Suprapubic skin (tissue), 4 donors: ENCODE results near the gene THPO. TPM values are rescaled to one million over a fixed set of nuclear protein-coding genes. Genes with fewer than 3 reads are reported as not detected.
A peak's percentile ranks its signal among the peaks of the same experiment; 100 is the strongest.

Source experiments
- DNase-seq, 2 donors: peaks; one replicate each; pipeline ENCODE4 v3.0.0-alpha.2; 2019; ENCODE audit warnings: low spot score in 2 of 2
- H3K27ac ChIP-seq: fragments of 200-600 bp; sonication (generic); one replicate; pipeline ENCODE4 v1.5.1; 2019
- H3K27me3 ChIP-seq: fragments of 200-600 bp; sonication (generic); one replicate; pipeline ENCODE4 v1.5.1; 2019
- H3K36me3 ChIP-seq: fragments of 200-600 bp; sonication (generic); one replicate; pipeline ENCODE4 v1.5.1; 2019
- H3K4me1 ChIP-seq: fragments of 200-600 bp; sonication (generic); one replicate; pipeline ENCODE4 v1.5.1; 2019
- H3K4me3 ChIP-seq: fragments of 200-600 bp; sonication (generic); one replicate; pipeline ENCODE4 v1.5.1; 2019; ENCODE audit warnings: mild to moderate bottlenecking
- H3K9me3 ChIP-seq: fragments of 200-600 bp; sonication (generic); one replicate; pipeline ENCODE4 v1.5.1; 2019
- CTCF ChIP-seq, 2 donors: fragments of 200-600 bp in 1 of 2; fragments of 450-650 bp in 1 of 2; sonication (generic) in 1 of 2; IDR thresholded peaks; one replicate each; pipeline ENCODE4 v1.5.1; 2016 to 2019; ENCODE audit warnings: antibody characterized with exemption in 2 of 2, mild to moderate bottlenecking in 1 of 2, moderate library complexity in 1 of 2
- EP300 ChIP-seq: sonication (generic); formaldehyde crosslinking; IDR thresholded peaks from one replicate; pipeline ENCODE4 v1.6.1; 2017; ENCODE audit warnings: antibody characterized with exemption
- POLR2A ChIP-seq, 2 donors: fragments of 450-650 bp; IDR thresholded peaks; one replicate each; pipeline ENCODE4 v1.6.1; 2017; ENCODE audit warnings: antibody characterized with exemption in 2 of 2, mild to moderate bottlenecking in 2 of 2, moderate library complexity in 2 of 2
- POLR2AphosphoS5 ChIP-seq, 3 donors: sonication (generic); formaldehyde crosslinking; IDR thresholded peaks; one replicate each; pipeline ENCODE4 v1.6.1; 2017; ENCODE audit warnings: antibody characterized with exemption in 3 of 3
- WGBS: methylation state at CpG from one replicate; pipeline ENCODE4 v1.1.5; 2018; 5-methylcytosine and 5-hydroxymethylcytosine counted together
- total RNA-seq, 4 donors: library from RNA; depleted of rRNA; stranded (reverse); fragments of >200 nt; gene quantifications; one replicate each; pipeline ENCODE4 v1.1.0, GENCODE V29; 2016

Gene THPO
- total RNA-seq, 4 donors from 2014 or later = 0.93 TPM; not detected in 3

GRCh38 chr3:184322731-184323487, 55.1 kb downstream of the THPO start:
- Histone ChIP-seq H3K4me3 (no peak overlapping the region), H3K9me3 (no peaks in the 10 kb centered on the region), H3K27me3 (no peaks in the 10 kb centered on the region), H3K4me1 (peaks cover 46% of the 10 kb centered on the region), H3K27ac (peak overlapping the region; percentile 93), H3K36me3 (peaks cover 75% of the 10 kb centered on the region)
- TF ChIP-seq POLR2AphosphoS5 (IDR thresholded peaks at IDR 0.05) (no peak), CTCF (IDR thresholded peaks at IDR 0.05) (no peak), EP300 (no peak), POLR2A (IDR thresholded peaks at IDR 0.05) (no peak)
- no peak for DNase-seq
- 84% methylated on average over 20 of the region's 20 CpGs for WGBS

Other genes with a start within 250 kb of the THPO start
- 10 to 100 TPM; 34.6 to 70.9 (median 46.2) TPM for gene EIF2B5, start 242.8 kb downstream of the THPO start, total RNA-seq
- 10 to 100 TPM; 53.6 to 72.7 (median 56.1) TPM for gene DVL3, start 222.8 kb downstream of the THPO start, total RNA-seq
- gene AP2M1, start 203.4 kb downstream of the THPO start, total RNA-seq = 100 to 1,000 TPM; 112 to 137 (median 121) TPM
- gene ABCF3, start 192.0 kb downstream of the THPO start, total RNA-seq = 100 to 1,000 TPM in 1 of 4 donors, 10 to 100 TPM in 3; 44.8 to 121 (median 71.1) TPM
- under 1 TPM in 1 of 4 donors, not detected in 3; 0.24 TPM for gene VWA5B2, start 148.6 kb downstream of the THPO start, total RNA-seq
- 10 to 100 TPM; 36.6 to 63.0 (median 59.2) TPM for gene ALG3, start 129.2 kb downstream of the THPO start, total RNA-seq
- 10 to 100 TPM in 2 of 4 donors, 1 to 10 TPM in 2; 4.3 to 11.8 (median 10.0) TPM for gene EEF1AKMT4, start 128.5 kb downstream of the THPO start, total RNA-seq
- gene CAMK2N2, start 116.7 kb downstream of the THPO start, total RNA-seq = not detected
- not detected for gene ECE2, start 102.2 kb downstream of the THPO start, total RNA-seq
- gene PSMD2, start 79.0 kb downstream of the THPO start, total RNA-seq = 100 to 1,000 TPM; 118 to 221 (median 197) TPM
- 100 to 1,000 TPM; 382 to 463 (median 418) TPM for gene EIF4G1, start 63.6 kb downstream of the THPO start, total RNA-seq
- 10 to 100 TPM; 54.4 to 77.9 (median 65.3) TPM for gene FAM131A, start 40.6 kb downstream of the THPO start, total RNA-seq
- 1 to 10 TPM; 2.1 to 7.9 (median 3.5) TPM for gene CLCN2, start 16.6 kb downstream of the THPO start, total RNA-seq
- gene POLR2H, start 16.5 kb downstream of the THPO start, total RNA-seq = 100 to 1,000 TPM in 1 of 4 donors, 10 to 100 TPM in 3; 42.4 to 116 (median 66.2) TPM
- gene CHRD, start 1.8 kb upstream of the THPO start, total RNA-seq = 10 to 100 TPM in 1 of 4 donors, 1 to 10 TPM in 3; 1.1 to 10.1 (median 4.2) TPM
- gene EPHB3, start 183.6 kb upstream of the THPO start, total RNA-seq = 100 to 1,000 TPM in 2 of 4 donors, 10 to 100 TPM in 2; 84.5 to 152 (median 108) TPM